Stimulated activated CD4-positive, alpha-beta T cell treated with anti-CD3 and anti-CD28 coated beads, Interleukin-4, amount 100 ng/mL, for 1 hour (primary cell): ENCODE data around the gene TBPL1.
"Not testable (repeated sequence)": the region's sequence is repeated elsewhere in the genome, so short reads cannot be mapped to it uniquely, and the experiment has no call there.

ENCODE experiments used
- DNase-seq: peaks from one replicate; pipeline ENCODE4 v3.0.0-alpha.2; 2020

The TBPL1 gene

DNA sequence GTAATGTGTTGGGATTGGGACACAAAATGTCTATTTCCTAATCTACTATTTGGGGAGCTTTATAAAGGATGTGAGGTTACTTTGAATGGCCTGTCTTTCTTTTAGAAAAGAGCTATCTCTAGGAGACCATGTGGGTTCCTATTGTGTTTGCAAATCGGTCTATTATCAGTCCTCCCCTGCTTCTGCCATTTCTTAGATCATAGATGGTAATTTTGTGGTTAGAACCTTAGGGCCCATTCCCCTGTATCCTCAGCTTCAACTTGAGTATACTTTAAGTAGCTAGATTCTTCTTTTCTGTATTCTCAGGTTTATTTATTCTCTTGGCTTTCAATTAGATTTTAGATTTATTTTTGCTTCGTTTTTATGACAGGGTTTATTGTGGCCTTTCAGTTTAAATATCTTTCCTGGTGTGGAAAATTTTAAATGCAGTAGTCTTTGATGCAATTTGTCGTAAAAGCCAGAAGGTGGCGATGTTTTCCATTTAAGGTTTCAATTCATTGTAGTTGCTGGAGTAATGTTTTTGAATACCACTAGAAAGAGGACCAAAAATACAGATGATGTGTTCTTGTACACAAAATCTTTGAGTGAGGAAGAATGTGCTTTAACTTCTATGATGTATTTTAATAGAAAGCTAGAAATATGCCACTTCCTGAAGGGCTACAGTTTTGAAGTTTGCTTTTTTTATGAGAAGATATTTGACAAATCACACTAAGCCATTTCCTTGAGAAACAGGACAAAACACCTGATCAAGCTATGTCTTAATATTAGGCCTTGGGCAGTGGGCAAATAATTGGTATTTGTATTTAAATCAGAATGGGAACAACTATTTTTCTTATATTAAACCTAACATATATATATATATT, 20.3 kb downstream of the TBPL1 start:
- DNase-seq: no peak

DNA sequence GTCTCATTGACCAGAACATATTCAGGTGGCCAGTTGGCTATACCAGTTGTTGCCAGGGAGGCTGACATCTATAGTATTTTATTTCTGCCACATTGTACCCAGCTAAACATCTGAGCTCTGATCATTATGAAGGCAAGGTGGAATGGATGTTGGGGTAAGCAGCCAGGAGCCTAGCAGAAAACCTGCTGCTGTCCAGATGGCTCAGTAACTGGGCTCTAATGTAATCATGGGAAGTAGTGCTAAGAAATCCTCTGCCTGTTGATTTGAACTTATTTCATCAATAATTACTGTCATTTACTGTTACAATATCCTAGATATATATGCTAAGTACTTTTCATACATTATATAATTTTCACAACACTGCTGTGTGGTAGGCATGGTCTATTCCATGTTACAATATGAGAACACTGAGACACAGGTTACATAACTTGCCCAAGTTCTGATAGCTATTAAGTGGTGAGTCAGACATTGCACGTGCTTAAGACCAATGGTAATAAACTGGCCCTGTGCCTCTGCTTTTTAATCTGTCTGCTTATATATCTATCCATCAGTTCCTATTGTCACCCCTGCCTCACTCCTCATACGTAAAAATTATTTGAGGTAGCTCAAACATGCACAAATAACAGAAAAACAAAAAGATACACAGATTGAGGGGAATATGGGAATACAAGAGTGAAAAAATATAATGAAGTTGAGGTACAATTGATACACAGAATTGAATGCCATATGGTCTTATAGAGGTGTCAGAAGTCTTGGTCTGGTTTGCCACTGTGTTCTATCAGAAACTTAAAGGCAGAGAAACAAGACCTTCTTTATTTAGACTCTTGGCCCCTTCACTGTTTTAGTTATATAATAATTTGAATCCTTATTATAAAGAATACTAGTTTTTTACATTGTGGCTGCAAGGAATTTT, 25.2 kb downstream of the TBPL1 start:
- no peak for DNase-seq

DNA sequence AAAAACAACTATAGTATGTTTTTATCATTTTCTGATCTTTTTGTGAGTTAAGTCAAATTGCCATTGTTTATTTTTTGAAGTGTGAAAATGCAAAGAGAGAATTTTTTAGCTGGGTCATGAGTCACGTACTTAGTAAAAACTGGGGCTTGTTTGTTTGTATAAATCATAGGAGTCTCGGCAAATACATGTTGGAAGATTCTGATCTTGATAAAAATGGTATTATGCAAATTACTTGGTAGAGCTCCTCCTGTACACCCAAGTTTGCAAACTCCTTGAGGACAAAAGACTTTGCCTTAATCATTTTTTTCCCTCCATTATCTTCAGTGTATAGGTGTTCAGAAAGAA, 25.8 kb downstream of the TBPL1 start:
- DNase-seq: no peak

DNA sequence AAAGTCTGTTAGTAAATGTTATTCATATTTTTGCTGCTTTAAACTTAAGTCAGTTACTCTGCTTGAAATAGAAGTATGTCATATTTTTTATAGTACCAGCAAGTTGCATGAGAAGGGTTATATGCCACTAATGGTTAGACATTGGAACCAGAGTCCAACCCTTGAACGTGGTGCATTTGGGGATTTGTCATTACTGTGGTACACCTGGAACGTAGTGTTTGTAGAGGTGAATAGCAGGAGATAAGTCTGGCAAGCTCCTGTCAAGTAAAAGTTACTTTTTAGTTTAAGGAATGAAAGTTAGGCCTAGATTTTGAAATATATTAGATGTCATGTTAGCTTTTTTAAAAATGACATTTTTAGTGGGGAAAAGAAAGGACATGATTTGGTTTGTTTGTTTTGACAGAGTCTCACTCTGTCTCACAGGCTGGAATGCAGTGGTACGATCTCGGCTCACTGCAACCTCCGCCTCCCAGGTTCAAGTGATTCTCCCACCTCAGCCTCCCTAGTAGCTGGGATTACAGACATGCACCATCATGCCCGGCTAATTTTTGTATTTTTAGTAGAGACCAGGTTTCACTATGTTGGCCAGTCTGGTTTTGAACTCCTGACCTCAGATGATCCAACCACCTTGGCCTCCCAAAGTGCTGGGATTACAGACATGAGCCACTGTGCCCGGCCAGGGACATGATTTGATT, 26.4 kb downstream of the TBPL1 start:
- DNase-seq: not testable (repeated sequence)

DNA sequence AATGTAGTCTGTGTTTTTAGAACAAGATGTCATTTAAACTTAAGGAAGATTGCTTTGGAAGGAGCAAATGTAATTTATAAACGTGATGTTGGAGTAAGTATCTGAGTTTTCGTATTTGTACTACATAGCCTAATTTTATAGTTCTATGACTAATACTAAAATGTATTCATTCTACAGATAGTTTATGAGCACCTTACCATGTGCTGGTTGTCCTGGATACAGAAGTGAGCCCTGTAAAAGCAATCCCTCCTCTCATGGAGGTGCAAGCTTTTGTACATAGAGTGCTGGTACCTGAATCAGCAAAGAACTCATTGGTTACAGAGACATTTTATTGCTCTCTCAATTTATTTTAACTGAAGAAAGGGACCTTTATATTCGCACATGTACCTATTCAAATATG, 27.1 kb downstream of the TBPL1 start:
- no peak for DNase-seq

DNA sequence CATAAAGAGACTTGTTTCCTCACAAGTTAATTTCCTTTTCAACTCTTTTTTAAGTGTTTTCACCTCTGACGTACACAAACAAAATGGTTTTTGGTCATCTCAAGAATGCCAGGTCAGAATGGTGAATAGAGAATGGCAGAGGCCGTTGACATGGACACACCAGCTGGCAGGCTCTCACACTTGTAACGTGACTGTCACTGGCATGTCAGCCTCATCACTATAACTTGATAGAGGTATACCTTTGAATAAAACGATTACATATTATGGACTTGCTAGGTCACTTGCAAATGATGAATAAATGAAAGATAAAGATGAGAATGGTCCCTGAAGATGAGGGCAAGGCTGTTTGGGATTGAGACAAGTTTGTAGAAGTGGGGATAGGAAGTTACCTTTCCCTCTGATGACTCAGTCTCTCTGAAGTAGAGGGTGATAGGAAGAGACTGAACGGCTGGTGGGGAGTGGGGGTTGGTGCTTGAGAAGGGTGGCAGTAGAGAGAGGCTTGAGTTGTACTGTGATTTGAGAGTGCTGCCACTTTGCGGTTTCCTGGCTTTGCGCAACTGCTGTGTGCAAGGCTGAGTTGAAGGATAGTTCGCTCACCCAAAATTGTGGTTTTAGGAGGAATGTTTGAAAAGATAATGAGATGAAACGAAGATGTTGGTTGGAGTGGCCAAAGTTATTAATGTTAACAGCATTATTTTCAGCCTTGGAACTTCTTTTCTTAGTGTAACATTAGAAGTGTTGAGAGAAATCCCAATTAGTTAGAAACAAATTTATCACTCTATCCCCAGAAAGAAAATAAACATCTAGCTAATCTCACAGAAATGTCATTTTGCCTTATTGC, 30.3 kb downstream of the TBPL1 start:
- peak; percentile 29 for DNase-seq

DNA sequence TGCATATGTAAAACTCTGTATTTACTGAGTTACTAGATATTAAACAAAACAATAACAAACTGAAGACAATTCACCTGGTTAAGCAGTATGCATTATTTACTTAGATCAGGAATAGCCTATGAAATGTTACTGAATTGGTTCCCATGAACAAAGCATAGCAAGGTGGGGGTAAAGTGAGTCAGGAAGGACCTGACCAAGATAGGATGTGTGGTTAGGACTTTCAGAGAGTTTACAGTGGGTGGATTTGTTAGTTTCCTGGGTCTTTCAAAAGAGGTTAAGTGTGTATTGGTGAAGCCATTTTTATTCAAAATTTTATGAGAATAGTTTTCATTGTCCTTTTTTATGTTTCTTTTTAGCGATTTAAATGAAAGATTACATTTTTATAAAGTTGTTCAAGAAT, 32.9 kb downstream of the TBPL1 start:
- no peak for DNase-seq

DNA sequence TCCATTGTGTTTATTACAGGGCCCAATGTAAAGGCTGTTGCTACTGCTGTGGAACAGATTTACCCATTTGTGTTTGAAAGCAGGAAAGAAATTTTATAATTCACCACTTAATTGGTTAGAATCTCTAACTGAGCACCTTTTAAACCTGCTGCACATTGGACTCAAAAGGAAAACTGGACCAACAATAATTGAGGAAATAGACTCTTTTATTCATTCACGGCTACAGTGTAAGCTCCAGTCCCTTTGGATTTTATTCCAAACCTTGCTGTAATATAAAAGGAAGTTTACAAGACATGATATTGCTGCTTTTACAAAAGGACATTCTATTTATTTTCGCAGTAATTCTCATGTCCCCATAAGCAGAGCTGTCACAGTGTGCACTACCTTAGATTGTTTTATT, 33.9 kb downstream of the TBPL1 start:
- no peak for DNase-seq

DNA sequence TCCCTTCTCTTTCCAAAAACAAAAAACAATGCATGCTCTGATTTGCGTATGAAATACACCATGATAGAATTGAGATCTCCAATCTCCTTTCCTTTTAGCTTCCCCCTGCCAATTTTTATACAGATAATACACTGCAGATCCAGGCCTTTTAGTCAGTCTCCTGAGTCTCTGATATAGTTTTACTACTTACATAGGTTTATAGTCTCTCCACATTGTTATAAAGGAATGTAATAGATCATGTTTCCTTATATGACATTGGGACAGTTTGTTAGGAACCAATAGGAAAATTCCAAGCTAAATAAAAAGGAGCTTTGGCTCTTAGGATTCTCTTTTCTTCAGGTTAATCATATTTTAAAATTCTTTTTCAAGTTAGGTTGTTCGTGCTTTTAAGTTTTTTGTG, 36.5 kb downstream of the TBPL1 start:
- no peak for DNase-seq

DNA sequence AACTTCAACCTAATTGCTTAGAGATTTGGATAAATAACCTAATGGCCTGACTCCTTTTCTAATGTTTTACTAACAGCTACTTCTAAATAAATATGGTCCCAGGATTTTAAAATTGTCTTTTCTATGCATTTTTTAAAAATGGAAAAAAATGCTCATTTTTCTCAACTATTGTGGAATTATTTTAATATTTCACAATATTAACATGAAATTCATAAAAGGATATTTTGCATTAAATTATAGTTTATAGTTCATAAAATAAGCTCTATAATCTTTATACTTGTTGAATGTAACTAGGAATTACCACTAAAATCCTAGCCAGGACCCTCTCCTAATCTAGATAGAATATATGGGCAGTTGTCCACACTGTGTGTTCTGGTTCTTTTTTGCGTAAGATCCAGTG, 37.3 kb downstream of the TBPL1 start:
- no peak for DNase-seq

DNA sequence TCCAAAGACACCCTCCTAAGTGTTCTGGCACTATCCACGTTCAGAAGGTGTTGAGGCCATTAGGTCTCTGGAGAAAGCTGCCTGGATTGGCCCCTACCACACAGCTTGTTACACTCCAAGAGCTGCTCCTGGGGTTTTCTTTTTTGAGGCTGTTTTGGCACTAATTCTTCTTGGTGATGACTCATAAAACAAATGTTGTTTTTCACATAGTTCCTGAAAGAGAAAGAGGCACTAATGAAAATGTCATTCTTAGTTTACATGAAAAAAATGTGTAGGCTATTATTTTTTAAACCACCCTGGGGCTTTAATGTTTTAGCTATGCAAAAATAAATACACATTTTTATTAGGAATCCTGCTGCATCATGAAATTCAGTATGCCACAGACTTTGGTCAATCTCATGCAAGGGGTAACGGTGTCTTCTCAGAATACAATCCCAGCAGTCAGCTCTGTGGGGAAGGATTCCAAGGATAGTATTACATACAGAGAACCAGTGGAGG, 38.1 kb downstream of the TBPL1 start:
- no peak for DNase-seq

DNA sequence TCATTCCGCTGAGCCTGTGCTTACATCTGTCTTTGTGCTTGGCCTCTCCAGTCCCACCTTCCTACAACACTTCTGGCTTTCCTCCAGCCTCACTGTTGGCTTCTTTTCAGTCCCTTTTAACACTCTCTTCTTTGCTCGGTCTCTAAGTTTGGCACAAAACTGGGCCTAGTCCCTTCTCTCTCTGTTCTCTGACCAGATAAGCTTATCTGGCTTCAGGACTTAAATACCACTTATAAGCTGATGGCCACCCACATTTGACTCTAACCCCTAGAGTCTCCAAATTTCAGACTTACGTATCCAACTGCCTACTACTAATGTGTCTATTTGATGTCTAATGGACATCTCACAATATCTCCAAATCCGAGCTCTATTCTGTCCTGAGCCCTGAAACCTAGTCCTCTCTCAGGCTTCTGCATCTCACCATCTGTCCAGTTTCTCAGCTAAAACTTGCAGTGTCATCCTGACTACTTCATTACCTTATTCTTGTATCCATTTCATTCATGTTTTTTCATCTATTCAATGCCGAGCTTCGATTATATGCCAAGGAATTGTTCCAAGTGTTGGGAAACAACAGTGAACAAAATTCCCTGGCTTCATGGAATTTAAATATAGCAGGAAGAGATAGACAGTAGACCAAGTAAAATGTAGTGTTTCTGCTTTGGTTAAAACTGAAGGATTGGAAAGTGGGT, 40.1 kb downstream of the TBPL1 start:
- DNase-seq: no peak

DNA sequence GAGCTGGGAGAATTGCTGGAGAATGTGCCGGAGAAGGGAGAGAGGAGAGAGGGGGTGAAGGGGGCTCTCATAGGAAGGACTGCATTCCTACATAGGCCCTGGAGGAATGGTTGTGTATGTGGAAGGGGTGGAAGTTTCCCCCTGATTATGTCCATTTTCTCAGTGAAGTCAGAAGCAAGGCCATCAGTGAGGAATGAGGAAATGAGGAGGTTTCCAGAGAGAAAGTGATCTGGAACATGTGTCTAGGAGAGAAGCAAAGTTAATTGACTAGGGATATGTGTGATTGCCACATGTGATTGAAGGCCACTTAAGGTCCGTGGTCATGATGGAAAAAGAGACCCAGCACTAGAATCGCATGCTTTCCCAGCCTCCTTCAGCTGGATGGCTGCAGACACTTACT, 42.3 kb downstream of the TBPL1 start:
- DNase-seq: no peak

DNA sequence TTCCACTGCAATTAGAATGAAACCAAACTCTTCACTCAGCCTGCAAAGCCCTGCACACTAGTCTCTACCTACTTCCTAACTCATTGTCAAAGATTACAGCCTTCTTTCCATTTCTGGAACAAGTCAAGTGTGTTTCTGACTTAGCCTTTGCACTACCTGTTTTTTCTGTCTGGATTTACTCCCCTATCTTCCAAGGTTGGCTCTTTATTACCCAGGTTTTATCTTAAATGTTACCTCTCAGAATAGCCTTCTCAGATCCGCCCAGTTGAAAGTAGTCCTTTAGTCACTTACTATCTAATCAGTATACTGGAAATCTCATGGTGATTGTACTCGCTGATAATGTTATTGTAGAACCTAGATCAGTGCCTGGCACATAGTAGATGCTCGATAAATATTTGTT, 42.7 kb downstream of the TBPL1 start:
- no peak for DNase-seq

DNA sequence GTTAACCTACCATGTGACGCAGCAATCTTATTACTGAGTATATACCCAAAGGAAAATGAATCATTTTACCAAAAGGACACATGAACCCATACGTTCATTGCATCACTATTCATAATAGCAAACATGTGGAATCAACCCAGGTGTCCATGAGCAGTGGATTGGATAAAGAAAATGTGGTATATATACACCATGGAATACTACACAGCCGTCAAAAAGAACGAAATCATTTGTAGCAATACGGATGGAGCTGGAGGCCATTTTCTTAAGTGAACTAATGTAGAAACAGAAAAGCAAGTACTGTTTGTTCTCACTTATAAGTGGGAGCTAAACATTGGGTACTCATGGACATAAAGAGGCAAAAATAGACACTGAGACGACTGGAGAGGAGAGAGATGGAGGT, 44.2 kb downstream of the TBPL1 start:
- DNase-seq: no peak

DNA sequence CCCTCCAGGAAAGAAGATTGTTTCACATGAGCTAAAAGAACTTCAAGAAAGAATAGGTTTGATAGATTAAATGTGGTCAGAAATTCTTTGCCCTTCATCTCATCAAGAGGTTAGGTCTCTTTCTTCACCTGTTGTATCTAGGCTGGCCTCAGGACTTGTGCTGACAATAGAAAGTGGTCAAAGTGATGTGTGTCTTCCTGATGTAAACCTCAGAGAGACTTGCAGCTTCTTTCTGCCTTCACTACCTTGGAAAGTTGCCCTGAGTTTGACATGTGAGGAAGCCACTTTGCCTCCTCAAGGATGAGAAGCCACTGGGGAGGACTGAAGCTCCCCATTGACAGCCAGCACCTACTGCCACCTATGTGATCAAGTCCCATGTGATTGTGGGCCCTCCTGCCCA, 46.3 kb downstream of the TBPL1 start:
- DNase-seq: no peak

DNA sequence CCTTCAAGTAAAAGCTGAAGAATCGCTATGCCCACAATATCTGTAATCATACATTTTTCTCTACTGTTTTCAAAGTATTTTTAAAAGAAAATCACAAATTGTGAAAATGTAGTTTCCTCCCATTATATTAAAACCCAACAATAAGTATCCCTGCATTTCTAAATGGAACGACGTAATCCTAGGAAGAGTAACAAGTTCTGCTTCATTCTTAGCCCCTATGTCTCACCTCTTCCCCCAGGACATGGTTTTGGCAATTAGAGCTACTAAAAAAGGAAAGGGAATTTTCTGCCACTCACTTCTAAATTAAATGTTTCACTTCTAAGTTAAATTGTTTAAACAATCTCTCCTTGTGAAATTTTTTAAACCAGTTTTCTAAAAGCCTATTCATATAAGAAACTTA, 47.4 kb downstream of the TBPL1 start:
- DNase-seq: no peak

DNA sequence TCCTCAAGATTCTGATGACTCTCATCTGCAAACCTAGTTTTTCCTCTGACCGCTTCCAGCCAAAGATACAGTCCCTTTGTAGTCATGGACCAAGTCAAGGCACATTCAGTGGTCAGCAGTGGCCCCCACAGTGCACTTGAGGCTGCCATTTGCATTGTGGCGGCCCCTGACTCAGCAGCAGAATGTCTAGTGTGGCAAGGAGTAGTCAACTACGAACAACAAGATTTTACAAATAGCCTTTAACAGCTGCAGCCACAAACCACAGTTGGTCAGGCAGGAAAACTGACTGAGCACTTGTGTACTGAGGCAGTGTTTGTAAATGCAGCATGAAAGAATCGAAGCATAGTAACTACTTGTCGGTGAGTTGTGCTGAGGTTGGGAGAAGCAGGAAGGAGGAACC, 49.8 kb downstream of the TBPL1 start:
- no peak for DNase-seq

DNA sequence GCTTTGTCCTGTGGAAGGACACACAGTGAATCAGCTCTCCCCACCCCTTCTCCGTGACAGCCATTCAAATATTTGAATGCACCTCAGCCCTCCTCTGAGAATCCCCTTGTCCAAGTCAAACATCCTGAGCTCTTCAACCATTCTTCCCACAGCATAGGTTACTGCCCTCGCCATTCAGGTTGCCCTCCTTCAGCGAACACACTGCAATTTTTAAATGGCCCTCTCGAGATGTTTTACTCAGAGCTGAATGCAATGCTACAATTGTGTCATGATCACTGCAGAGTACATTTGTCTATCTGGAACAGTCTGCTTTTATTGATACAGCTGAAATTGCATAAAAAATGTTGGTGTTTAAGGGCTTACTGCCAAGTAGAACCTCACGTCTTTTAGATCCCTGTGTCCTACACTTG, 50.5 kb downstream of the TBPL1 start:
- DNase-seq: no peak

DNA sequence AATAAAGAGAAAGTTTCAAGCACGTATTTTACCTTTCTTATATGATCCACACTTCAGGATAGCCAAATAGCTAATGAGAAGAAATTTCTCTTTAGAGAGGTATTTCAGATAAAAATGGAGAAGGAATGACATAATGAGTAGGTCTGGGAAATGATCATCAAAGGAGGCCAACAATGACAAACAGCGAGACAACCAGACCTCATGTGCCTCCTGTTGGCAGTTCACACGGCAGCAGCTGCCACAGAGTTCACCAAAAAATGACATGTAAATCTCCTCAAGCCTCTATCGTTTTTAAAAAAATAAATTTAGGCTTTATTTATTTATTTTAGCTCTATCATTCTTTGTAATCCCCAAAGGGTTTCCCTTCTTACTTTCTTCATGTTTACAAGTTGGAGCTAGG, 51.7 kb downstream of the TBPL1 start:
- DNase-seq: no peak

DNA sequence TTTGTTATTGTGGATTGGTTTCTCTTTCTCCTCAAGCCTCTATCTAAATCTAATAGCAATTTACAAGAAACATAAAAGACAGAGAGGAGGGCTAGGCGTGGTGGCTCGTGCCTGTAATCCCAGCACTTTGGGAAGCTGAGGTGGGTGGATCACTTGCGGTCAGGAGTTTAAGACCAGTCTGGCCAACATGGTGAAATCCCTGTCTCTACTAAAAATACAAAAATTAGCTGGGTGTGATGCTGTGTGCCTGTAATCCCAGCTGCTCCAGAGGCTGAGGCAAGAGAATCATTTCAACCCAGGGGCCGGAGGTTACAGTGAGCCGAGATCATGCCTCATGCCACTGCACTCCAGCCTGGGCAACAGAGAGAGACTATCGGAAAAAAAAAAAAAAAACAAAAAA, 52.8 kb downstream of the TBPL1 start:
- no peak for DNase-seq

DNA sequence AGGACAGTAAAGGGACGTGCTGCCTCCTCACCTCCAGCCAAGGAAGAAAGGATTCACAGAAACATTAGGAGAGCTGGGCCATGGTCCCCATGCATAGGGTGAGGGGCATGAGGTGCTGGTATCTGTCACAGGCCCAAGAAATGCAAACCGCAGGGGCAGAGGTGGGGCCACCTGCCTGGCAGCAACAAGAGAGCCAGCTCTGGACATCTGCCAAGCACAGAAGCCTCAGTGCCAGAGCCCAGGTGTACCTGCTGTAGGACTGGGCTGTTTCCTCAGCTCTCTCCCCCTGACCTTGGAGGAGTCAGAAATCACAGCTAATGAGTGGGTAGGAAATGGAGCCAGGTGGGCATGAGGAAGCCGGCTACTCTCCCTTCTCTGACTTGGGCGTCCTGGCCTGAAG, 54.1 kb downstream of the TBPL1 start:
- DNase-seq: no peak
